Glutamatergic neuron (in vitro differentiated cells): ENCODE results near the gene ATG5. TPM values are rescaled to one million over a fixed set of nuclear protein-coding genes. Genes with fewer than 3 reads are reported as not detected.

ENCODE experiments used
- DNase-seq: peaks from one replicate; pipeline ENCODE4 v3.0.0; 2022
- H3K27ac Mint-ChIP-seq: one replicate; pipeline ENCODE4 v1.8.0; 2020; ENCODE audit warnings: mild to moderate bottlenecking, mixed read lengths, inconsistent platforms; ENCODE audit not compliant: unreplicated experiment
- H3K27me3 Mint-ChIP-seq: one replicate; pipeline ENCODE4 v1.8.0; 2020; ENCODE audit warnings: mild to moderate bottlenecking, moderate library complexity, mixed read lengths, inconsistent platforms; ENCODE audit not compliant: unreplicated experiment
- H3K36me3 Mint-ChIP-seq: one replicate; pipeline ENCODE4 v1.8.0; 2020; ENCODE audit warnings: mild to moderate bottlenecking, mixed read lengths, inconsistent platforms; ENCODE audit not compliant: unreplicated experiment
- H3K4me1 Mint-ChIP-seq: one replicate; pipeline ENCODE4 v1.8.0; 2020; ENCODE audit warnings: mild to moderate bottlenecking, low read depth, mixed read lengths, inconsistent platforms; ENCODE audit not compliant: unreplicated experiment
- H3K4me3 Mint-ChIP-seq: one replicate; pipeline ENCODE4 v1.8.0; 2020; ENCODE audit warnings: mild to moderate bottlenecking, mixed read lengths, inconsistent platforms; ENCODE audit not compliant: unreplicated experiment
- H3K9me3 Mint-ChIP-seq: one replicate; pipeline ENCODE4 v1.8.0; 2020; ENCODE audit warnings: mild to moderate bottlenecking, moderate library complexity, mixed read lengths, inconsistent platforms; ENCODE audit not compliant: unreplicated experiment
- total RNA-seq: library from RNA; stranded (reverse); fragmentation: NEBNext Ultra II Directional; extraction: Animal tissue kit (Norgen Biotek cat#: 25700); gene quantifications from one replicate; pipeline ENCODE4 v1.2.1, GENCODE V29; 2021; ENCODE audit not compliant: unreplicated experiment
- TF ChIP-seq, protein P1 (sequence below): fragments of 200-600 bp; sonication (generic); IDR thresholded peaks from one replicate; pipeline ENCODE4 v1.5.0; 2021; ENCODE audit not compliant: partially characterized antibody, unreplicated experiment

ATG5 gene
- total RNA-seq, 1 donor from 2014 or later, result 24.8 TPM

DNA sequence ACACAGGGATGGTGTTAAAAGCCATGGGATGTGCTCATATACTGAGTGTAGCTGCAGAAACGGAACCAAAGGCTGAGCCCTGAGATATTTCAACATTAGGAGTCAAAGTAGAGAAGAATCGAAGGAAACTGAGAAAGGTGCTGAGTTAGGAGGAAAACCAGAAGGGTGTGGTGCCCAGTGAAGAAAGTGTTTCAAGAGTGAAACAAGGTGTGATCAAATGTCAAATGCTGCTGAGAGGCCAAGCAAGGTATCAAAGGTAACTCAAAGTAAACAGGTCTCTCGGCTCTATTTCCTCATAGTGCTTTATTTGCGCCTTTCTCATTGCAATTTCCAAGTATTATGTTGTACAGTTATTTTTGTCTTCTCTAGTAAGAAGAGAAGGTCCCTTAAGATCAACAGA lies 145.4 kb downstream of the ATG5 start:
- H3K4me3 Mint-ChIP-seq, result no peak overlapping the region
- H3K4me1 Mint-ChIP-seq, result no peaks in the 10 kb centered on the region
- no peak for DNase-seq
- no peak overlapping the region for H3K27ac Mint-ChIP-seq
- H3K9me3 Mint-ChIP-seq, result no peaks in the 10 kb centered on the region
- TF ChIP-seq, protein P1, sequence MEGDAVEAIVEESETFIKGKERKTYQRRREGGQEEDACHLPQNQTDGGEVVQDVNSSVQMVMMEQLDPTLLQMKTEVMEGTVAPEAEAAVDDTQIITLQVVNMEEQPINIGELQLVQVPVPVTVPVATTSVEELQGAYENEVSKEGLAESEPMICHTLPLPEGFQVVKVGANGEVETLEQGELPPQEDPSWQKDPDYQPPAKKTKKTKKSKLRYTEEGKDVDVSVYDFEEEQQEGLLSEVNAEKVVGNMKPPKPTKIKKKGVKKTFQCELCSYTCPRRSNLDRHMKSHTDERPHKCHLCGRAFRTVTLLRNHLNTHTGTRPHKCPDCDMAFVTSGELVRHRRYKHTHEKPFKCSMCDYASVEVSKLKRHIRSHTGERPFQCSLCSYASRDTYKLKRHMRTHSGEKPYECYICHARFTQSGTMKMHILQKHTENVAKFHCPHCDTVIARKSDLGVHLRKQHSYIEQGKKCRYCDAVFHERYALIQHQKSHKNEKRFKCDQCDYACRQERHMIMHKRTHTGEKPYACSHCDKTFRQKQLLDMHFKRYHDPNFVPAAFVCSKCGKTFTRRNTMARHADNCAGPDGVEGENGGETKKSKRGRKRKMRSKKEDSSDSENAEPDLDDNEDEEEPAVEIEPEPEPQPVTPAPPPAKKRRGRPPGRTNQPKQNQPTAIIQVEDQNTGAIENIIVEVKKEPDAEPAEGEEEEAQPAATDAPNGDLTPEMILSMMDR, result no peak
- H3K36me3 Mint-ChIP-seq, result no peaks in the 10 kb centered on the region
- no peaks in the 10 kb centered on the region for H3K27me3 Mint-ChIP-seq

DNA sequence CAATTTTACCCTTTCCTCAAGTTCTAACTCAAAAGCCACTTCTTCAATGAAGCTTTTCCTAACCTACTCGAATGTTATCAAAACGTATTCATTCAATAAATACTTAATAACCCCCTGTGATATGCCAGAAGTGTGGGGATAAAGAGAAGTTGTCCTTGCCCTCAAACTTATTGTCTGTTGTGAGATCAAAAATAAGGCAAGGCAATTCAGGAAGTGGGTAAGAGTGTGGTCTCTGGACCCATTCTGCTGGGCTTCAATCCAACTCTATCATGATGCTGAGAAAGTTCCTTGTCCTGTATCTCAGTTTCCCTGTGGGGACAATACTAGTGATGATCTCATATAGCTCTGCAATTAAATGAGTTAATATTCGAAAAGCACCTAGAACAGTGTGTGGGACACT lies 146.7 kb downstream of the ATG5 start:
- H3K4me1 Mint-ChIP-seq, result no peaks in the 10 kb centered on the region
- TF ChIP-seq, protein P1, result no peak
- H3K27ac Mint-ChIP-seq, result no peak overlapping the region
- H3K27me3 Mint-ChIP-seq, result no peaks in the 10 kb centered on the region
- no peaks in the 10 kb centered on the region for H3K9me3 Mint-ChIP-seq
- no peak for DNase-seq
- H3K36me3 Mint-ChIP-seq, result no peaks in the 10 kb centered on the region
- H3K4me3 Mint-ChIP-seq, result no peak overlapping the region

DNA sequence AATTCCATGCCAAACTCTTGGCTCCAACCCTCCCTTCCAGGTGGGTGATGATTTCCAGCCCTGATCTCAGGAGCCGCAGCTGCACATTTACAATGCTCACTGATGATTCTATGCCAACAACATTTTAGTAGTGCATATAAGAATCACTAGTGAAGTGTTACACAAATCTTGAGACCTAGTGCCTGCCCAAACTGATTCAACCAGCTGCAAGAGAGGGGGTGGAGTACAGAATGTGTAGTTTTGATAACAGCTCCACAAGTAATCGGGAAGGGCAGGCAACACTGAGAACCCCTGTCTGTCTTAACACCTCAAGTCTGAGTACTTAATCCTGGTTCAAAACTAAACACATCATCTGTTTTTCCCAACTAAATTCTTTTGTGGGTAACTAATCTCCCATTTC lies 147.8 kb downstream of the ATG5 start:
- TF ChIP-seq, protein P1, result no peak
- Mint-ChIP-seq H3K9me3 (no peaks in the 10 kb centered on the region), H3K4me1 (no peaks in the 10 kb centered on the region), H3K36me3 (no peaks in the 10 kb centered on the region), H3K4me3 (no peak overlapping the region), H3K27ac (no peak overlapping the region), H3K27me3 (no peaks in the 10 kb centered on the region)
- no peak for DNase-seq

DNA sequence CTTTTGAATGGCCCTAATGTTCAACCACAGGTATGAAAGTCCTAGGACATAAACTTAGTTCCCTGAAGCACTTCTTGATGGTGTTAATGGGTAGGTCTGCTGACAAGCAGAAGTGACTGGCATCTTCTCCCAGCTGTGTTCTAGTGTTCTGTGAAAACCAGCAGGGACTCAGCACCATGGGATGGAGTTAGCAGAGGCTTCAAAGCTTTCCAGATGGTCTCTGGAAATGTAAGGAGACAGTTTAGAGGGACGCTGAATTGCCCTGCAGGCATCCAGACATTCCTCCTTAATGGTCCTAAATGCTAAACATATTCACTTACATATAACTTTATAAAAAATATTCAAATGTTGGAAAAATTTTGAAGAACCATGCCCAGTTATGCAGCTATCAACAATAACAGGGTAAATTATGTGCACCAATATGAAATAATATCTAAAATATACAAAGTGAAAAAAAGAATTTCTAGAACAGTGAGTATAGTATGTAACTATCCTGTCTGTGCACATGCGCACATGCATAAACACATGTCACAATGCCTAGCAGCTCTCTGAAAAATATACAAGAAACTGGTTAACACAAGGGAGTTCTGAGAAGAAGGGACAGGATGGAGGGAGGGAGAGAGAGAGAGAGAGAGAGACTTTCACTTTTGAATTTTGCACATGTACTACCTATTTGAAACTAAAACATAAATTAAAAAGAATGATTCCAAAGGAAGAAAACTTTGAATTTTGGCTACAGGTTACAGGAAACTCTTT lies 152.3 kb downstream of the ATG5 start:
- no peak overlapping the region for H3K27ac Mint-ChIP-seq
- H3K4me1 Mint-ChIP-seq, result no peaks in the 10 kb centered on the region
- H3K27me3 Mint-ChIP-seq, result no peaks in the 10 kb centered on the region

More for the DNA sequence above, 152.3 kb downstream of the ATG5 start:
- no peaks in the 10 kb centered on the region for H3K36me3 Mint-ChIP-seq
- TF ChIP-seq, protein P1, result no peak
- no peak for DNase-seq
- peaks cover 3% of the 10 kb centered on the region for H3K9me3 Mint-ChIP-seq
- no peak overlapping the region for H3K4me3 Mint-ChIP-seq
